Stimulated activated effector memory CD8-positive, alpha-beta T cell treated with anti-CD3 and anti-CD28 coated beads, Interleukin-12 subunit alpha, Interleukin-12 subunit beta, amount 100 ng/mL, for 72 hours (primary cell): ENCODE data around the gene DHDH.
A peak's percentile ranks its signal among the peaks of the same experiment; 100 is the strongest.
"Not testable (repeated sequence)": the region's sequence is repeated elsewhere in the genome, so short reads cannot be mapped to it uniquely, and the experiment has no call there.

ENCODE experiments used
- ATAC-seq: fragments of 150-1000 bp; cut with Tn5 transposase; 2 replicates; pipeline ENCODE4 v1.10.0; 2021
- DNase-seq, 2 donors: peaks; one replicate each; pipeline ENCODE4 v3.0.0; 2021 to 2022; ENCODE audit warnings: low spot score in 2 of 2
- H3K27ac Mint-ChIP-seq: one replicate; pipeline ENCODE4 v1.8.0; 2022; ENCODE audit warnings: mild to moderate bottlenecking, mixed read lengths
- H3K36me3 Mint-ChIP-seq: one replicate; pipeline ENCODE4 v1.8.0; 2022; ENCODE audit warnings: mild to moderate bottlenecking, mixed read lengths
- H3K4me1 Mint-ChIP-seq: one replicate; pipeline ENCODE4 v1.8.0; 2022; ENCODE audit warnings: mixed read lengths
- H3K4me3 Mint-ChIP-seq: one replicate; pipeline ENCODE4 v1.8.0; 2022; ENCODE audit warnings: mild to moderate bottlenecking, mixed read lengths
- H3K9me3 Mint-ChIP-seq: one replicate; pipeline ENCODE4 v1.8.0; 2022; ENCODE audit warnings: mixed read lengths

Gene DHDH

DNA sequence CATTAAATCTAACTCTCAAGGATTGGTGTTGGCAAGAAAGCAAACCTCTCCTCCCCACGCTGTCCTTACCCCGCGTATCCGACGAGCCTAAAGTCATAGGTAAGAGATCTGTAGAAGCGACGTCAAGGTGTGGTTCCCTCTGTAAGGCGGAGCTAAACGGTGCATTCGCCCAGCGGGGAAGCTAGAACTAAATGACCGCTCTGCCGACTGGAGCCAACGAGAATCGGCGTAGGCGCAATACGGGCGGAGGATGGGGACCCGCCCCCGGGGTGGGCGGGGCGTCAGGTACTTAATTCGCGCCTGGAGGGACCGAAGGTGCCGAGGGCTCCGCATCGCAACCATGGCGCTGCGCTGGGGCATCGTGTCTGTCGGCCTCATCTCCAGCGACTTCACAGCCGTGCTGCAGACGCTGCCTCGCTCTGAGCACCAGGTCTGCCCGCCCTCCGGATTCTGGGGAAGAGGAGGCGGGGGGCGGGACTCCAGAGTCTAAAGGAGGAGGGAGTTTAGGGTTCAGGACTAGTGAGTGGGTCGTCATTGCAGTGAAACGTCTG is at the start of gene DHDH:
Gene DHDH (plus strand): TSS at position 318 of the 551 bp plus-strand sequence. CDS start 23 bp downstream, at position 341.
- peaks cover 4% of the 10 kb centered on the region for H3K36me3 Mint-ChIP-seq
- peaks cover 15% of the 10 kb centered on the region for H3K4me1 Mint-ChIP-seq
- ATAC-seq: peak; percentile 92
- H3K4me3 Mint-ChIP-seq: peak within 1 kb of the TSS; percentile 82
- no peaks in the 10 kb centered on the region for H3K9me3 Mint-ChIP-seq
- peak; percentile 65 to 88 for DNase-seq
- H3K27ac Mint-ChIP-seq: peak within 1 kb of the TSS; percentile 54

DNA sequence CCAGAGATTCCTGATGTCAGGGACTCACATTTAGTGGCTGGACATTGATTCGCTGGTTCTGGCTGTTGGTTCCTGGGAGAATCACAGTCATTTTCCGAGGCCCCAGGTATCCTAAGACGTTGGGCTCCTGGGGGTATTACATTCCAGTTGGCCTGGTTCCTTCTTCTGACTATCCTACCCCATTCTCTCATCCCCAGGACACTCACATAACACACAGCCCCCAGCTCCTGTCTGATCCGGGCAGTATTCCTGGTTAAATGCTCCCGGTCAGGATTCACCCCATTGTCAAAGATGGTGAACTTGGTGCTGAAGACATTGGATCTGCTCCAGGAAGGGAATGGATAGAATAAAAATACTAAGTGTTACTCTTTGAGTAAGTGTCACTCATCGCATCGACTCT is 49.8 kb upstream of the DHDH start:
- H3K36me3 Mint-ChIP-seq: peaks cover 27% of the 10 kb centered on the region
- DNase-seq (no peak), ATAC-seq (no peak)
- H3K4me3 Mint-ChIP-seq: no peak overlapping the region
- H3K4me1 Mint-ChIP-seq: no peaks in the 10 kb centered on the region
- H3K9me3 Mint-ChIP-seq: no peaks in the 10 kb centered on the region
- H3K27ac Mint-ChIP-seq: peak overlapping the region; percentile 48

DNA sequence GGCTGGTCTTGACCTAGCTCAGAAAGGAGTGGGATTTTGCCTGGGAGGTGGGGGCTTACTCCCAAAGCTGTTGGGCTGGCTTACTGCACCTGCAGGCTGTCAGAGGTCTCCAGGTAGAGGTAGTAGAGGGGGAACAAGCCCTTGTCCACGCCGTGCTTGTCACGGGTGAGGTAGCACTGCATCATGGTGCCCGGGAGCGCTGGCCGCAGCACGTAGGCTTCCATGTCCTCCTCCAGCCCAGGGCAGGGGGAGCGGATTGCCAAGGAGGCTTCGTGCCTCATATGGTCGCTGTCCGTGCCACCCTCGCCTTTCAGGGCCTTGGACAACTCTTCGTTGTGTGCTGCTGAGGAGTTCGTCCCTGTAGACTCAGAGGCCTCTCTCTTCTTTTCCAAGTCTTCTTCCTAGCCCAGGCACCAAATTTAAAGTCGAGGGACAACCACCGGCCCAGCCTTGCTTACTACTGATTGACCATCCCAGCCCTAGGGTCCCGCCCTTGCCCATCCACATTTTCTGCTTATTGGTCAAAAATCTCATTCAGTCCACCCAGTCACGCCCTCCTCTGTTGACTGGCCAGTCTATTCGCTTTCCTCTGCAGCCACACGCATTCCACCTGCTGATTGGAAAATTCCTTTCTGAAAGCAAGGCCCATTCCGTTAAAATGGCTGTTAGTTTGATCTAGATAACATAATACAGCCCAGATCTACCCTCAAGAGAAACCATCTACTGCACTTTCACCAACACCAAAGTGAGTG is 45.5 kb upstream of the DHDH start:
- Mint-ChIP-seq H3K4me1 (peaks cover 10% of the 10 kb centered on the region), H3K27ac (no peak overlapping the region), H3K9me3 (no peaks in the 10 kb centered on the region), H3K36me3 (no peaks in the 10 kb centered on the region), H3K4me3 (no peak overlapping the region)
- no peak for DNase-seq
- no peak for ATAC-seq

DNA sequence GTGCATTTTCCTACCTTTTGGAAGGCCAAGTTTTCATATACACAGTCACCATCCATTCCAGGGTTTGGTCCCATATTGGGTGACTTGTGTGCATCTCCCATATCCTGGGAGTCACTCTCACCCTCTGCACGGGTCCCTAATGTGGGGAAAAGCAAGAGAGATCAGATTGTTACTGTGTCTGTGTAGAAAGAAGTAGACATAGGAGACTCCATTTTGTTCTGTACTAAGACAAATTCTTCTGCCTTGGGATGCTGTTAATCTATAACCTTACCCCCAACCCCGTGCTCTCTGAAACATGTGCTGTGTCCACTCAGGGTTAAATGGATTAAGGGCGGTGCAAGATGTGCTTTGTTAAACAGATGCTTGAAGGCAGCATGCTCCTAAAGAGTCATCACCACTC is 44.0 kb upstream of the DHDH start:
- not testable (repeated sequence) for H3K36me3 Mint-ChIP-seq, H3K9me3 Mint-ChIP-seq, H3K27ac Mint-ChIP-seq, H3K4me3 Mint-ChIP-seq, ATAC-seq, DNase-seq
- peaks cover 10% of the 10 kb centered on the region for H3K4me1 Mint-ChIP-seq

DNA sequence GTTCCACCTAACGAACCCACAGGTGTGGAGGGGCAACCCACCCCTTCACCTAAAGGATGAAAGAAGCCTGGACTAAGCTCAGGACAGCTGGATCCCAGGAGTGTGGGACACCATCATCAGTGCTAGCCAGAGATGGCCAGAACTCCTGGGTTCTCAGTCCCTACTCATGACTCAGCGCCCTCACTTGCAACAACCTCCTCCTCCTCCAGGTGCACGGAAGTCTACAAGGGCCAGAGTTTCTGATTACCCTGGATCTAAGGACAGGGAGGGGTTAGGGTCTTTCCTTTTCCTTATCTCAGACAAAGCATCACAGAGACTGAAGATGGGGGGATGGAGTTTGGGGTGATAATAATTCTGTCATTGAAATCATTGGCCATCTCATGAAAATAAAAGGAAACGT is 42.9 kb upstream of the DHDH start:
- no peak for DNase-seq
- H3K4me3 Mint-ChIP-seq: no peak overlapping the region
- H3K27ac Mint-ChIP-seq: no peak overlapping the region
- H3K36me3 Mint-ChIP-seq: no peaks in the 10 kb centered on the region
- H3K4me1 Mint-ChIP-seq: peaks cover 10% of the 10 kb centered on the region
- no peak for ATAC-seq
- no peaks in the 10 kb centered on the region for H3K9me3 Mint-ChIP-seq

DNA sequence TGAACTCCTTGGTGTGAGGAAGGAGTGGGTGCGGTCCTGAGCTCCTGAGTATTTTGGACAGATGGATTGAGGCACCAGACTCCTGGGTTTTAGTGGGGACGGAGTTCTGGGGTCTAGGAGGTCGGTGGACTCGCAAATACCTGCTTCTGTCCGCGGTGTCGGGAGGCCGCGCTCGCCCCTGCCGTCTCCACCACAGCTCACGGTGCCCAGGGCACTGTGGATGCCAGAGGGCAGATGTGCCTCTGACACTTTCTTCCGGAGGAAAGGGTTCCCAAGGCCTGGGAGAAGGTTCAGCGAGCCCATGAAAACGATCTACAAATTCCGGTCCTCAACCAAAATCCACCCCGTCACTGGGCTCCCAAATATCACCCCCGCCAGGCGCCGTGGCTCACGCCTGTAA is 38.3 kb upstream of the DHDH start:
- Mint-ChIP-seq H3K36me3 (peaks cover 5% of the 10 kb centered on the region), H3K4me3 (peak overlapping the region; percentile 38), H3K9me3 (no peaks in the 10 kb centered on the region), H3K4me1 (peaks cover 31% of the 10 kb centered on the region), H3K27ac (peak overlapping the region; percentile 34)
- ATAC-seq (no peak), DNase-seq (no peak)

DNA sequence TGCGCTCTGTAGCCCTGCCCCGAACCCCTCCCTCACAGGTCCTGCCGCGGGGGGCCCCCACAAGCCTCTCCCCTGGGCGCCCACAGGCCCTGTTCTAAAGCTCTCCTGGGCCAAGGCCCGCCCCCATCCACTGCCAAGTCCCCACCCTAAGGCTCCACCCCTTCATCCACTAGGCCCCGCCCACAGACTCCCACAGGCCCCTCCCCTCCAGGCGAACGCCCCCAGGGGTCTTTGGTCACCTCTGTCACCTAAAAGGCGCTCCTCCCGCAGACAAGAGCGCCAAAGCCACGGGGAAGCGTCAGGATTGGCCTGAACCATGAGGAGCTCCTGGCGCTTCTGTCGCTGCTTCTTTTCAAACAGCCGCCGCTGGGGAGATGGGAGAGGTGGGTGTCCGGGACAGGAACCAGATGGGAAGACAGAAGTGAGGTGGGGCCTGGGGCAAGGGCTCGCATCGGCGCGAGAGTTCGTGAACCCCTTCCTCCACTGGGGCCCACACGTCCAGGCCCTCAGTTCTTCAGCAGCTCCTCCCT is 37.2 kb upstream of the DHDH start:
- no peaks in the 10 kb centered on the region for H3K9me3 Mint-ChIP-seq
- ATAC-seq: peak; percentile 32
- H3K27ac Mint-ChIP-seq: peak overlapping the region; percentile 77
- peak overlapping the region; percentile 38 for H3K4me3 Mint-ChIP-seq
- peaks cover 6% of the 10 kb centered on the region for H3K36me3 Mint-ChIP-seq
- H3K4me1 Mint-ChIP-seq: peaks cover 37% of the 10 kb centered on the region
- no peak for DNase-seq

DNA sequence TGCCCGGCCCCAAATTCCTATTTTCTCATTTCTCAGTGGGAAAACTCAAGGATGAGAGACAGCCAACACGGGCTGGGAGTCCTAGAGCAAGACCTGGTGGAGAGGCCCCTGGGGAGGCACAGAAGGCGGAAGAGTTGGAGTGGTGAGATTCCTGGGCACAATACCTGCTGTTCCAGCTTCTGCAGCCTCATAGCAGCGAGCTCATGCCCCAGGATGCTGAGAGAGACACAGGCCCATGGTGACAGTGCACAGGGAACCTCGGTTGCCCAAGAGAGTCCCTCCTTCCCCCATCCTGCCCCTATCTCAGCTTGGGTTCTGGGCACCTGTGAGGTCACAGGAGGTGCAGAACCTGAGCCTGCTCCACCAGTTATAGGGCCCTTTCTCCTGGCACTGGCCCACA is 36.3 kb upstream of the DHDH start:
- peak overlapping the region; percentile 38 for H3K4me3 Mint-ChIP-seq
- no peak for DNase-seq
- peaks cover 13% of the 10 kb centered on the region for H3K36me3 Mint-ChIP-seq
- H3K4me1 Mint-ChIP-seq: peaks cover 36% of the 10 kb centered on the region
- H3K9me3 Mint-ChIP-seq: no peaks in the 10 kb centered on the region
- peak overlapping the region; percentile 77 for H3K27ac Mint-ChIP-seq
- ATAC-seq: no peak

DNA sequence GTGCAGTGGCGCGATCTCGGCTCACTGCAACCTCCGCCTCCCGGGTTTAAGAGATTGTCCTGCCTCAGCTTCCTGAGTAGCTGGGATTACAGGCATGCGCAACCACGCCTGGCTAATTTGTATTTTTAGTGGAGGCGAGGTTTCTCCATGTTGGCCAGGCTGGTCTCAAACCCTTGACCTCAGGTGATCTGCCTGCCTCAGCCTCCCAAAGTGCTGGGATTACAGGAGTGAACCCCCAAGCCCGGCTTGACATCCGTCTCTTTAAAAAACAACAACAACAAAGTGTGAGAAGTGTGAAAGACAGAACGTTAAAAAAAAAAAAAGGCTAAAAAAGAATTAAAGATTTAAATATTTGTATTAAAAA is 34.1 kb upstream of the DHDH start:
- not testable (repeated sequence) for ATAC-seq, DNase-seq, H3K9me3 Mint-ChIP-seq
- H3K27ac Mint-ChIP-seq: peak overlapping the region; percentile 96
- H3K4me1 Mint-ChIP-seq: peaks cover 42% of the 10 kb centered on the region
- peaks cover 30% of the 10 kb centered on the region for H3K36me3 Mint-ChIP-seq
- peak overlapping the region; percentile 98 for H3K4me3 Mint-ChIP-seq

DNA sequence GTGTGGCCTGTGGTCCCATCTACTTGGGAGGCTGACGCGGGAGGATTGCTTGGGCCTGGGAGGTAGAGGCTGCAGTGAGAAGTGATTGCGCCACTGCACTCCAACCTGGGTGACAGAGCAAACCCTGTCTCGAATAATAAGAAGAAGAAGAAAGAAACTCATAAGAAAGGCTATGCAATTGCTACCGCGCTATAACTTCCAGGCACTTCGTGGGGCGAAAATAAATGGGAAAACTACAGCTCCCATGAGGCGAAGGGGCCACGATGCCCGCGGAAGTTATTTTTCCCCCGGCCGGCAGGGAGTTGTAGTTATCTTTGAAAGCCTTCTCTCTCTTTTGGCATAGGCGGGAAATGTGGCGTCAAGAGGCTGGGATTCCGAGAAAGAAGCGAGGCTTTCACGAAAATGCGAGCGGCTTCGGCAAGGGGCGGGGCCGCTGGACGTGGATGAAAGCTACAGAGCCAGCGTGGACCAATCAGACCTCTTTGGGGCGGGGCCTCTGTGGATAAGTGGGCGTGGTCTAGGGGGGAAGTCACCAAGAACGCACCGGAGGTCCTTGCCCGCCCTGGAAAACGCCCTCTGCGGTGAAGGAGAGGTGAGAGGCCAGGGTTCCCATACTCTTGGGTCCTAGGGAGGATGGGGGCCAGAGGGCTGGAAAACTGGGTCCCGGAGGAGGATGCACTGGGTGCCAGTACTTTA is 33.6 kb upstream of the DHDH start, which contains the start of gene NUCB1:
Gene NUCB1 (plus strand): TSS at position 532 of the 696 bp plus-strand sequence. CDS start 485 bp downstream, outside the sequence.
- Mint-ChIP-seq H3K9me3 (no peaks in the 10 kb centered on the region), H3K4me1 (peaks cover 42% of the 10 kb centered on the region), H3K36me3 (peaks cover 35% of the 10 kb centered on the region), H3K4me3 (peak within 1 kb of the TSS; percentile 98), H3K27ac (peak within 1 kb of the TSS; percentile 96)
- ATAC-seq (peak; percentile 94), DNase-seq (peak; percentile 96 to 100)

DNA sequence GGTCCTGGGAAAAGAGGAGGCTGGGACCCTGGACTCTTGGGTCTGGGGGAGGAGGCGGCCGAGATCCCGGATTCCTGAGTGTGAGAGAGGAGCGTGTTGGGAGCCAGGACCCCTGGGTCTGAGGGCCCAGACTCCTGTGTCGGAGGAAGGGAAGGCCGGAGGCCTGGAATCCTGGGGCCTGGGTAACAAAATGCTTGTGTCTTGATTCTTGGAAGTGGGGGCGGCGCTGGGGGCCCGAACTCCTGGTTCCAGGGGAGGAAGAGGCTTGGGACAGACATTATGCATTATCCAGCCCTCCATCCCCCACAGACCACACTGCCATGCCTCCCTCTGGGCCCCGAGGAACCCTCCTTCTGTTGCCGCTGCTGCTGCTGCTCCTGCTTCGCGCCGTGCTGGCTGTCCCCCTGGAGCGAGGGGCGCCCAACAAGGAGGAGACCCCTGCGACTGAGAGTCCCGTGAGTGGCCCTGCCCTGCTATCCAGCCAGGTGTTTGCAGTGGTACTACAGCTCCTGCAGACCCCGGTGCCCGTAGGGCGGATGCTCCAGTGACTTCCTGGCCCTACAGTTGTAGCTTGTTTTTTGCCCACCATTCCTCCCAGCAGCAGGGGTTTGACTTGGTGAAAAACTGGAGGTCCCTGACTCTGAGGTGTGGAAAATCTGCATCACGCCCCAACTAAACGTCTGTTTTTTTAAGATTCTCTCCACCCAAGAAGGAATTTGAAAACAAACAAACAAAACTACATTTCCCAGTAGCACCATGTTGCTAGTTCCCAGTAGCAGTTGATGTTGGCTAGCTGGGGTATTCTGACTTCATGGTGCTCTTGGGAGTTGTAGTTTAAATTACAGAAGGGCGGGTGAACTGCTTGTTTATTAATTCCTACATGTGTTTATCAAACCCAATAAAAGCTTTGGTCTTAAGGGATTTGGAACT is 32.8 kb upstream of the DHDH start:
- Mint-ChIP-seq H3K4me3 (peak overlapping the region; percentile 98), H3K9me3 (no peaks in the 10 kb centered on the region), H3K27ac (peak overlapping the region; percentile 96), H3K4me1 (peaks cover 42% of the 10 kb centered on the region), H3K36me3 (peaks cover 44% of the 10 kb centered on the region)
- DNase-seq (peak in 1 of 2 donors; percentile 67), ATAC-seq (no peak)

DNA sequence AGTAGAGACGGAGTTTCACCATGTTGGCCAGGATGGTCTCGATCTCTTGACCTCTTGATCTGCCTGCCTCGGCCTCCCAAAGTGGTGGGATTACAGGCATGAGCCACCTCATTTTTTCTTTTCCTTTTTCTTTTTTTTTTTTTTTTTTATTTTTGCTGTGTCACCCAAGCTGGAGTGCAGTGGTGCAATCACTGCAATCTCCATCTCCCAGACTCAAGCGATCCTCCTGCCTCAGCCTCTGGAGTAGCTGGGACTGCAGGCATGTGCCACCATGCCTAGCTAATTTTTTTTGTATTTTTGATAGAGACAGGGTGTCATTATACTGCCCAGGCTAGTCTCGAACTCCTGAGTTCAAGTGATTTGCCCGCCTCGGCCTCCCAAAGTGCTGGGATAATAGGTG is 31.2 kb upstream of the DHDH start:
- Mint-ChIP-seq H3K36me3 (peaks cover 59% of the 10 kb centered on the region), H3K4me3 (peak overlapping the region; percentile 98), H3K4me1 (peaks cover 33% of the 10 kb centered on the region)
- H3K27ac Mint-ChIP-seq, ATAC-seq, H3K9me3 Mint-ChIP-seq, DNase-seq: not testable (repeated sequence)

DNA sequence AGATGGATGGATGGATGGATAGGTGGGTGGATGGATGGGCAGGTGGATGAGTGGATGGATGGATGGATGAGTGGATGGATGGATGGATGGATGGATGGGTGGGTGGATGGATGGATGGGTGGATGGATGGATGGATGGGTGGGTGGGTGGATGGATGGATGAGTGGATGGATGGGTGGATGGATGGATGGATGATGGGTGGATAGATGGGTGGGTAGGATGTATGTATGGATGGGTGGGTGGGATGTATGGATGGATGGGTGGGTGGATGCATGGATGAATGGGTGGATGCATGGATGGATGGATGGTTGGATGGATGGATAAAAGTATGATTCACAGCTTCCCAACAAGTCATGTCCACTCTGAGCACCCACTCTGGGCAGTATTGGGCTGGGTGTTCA is 29.7 kb upstream of the DHDH start:
- H3K9me3 Mint-ChIP-seq, H3K27ac Mint-ChIP-seq, DNase-seq, ATAC-seq, H3K4me3 Mint-ChIP-seq: not testable (repeated sequence)
- peaks cover 74% of the 10 kb centered on the region for H3K36me3 Mint-ChIP-seq
- peaks cover 33% of the 10 kb centered on the region for H3K4me1 Mint-ChIP-seq

DNA sequence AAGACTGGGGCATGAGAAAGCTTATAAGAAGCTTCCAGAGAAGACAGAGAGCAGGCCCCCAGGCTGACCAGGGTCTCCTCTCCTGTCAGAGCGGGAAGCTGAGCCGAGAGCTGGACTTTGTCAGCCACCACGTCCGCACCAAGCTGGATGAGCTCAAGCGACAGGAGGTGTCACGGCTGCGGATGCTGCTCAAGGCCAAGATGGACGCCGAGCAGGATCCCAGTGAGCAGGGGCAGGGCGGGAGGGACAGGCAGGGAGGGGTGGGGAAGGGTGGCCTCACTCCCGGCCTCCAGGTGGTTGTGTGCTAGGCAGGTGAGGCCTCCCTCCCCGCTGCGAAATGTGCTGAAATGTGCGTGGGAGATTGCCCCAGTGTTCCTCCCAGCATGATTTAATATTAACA is 27.8 kb upstream of the DHDH start:
- Mint-ChIP-seq H3K9me3 (no peaks in the 10 kb centered on the region), H3K27ac (peak overlapping the region; percentile 29), H3K4me1 (peaks cover 19% of the 10 kb centered on the region), H3K36me3 (peaks cover 87% of the 10 kb centered on the region), H3K4me3 (no peak overlapping the region)
- ATAC-seq (no peak), DNase-seq (no peak)
